Measurements from ENCODE around the gene SMTNL2. TPM values are rescaled to one million over a fixed set of nuclear protein-coding genes. Genes with fewer than 3 reads are reported as not detected.
"Not testable (repeated sequence)": the region's sequence is repeated elsewhere in the genome, so short reads cannot be mapped to it uniquely, and the experiment has no call there.

The SMTNL2 gene
- total RNA-seq, 1 donor from 2014 or later: 0.32 TPM

DNA sequence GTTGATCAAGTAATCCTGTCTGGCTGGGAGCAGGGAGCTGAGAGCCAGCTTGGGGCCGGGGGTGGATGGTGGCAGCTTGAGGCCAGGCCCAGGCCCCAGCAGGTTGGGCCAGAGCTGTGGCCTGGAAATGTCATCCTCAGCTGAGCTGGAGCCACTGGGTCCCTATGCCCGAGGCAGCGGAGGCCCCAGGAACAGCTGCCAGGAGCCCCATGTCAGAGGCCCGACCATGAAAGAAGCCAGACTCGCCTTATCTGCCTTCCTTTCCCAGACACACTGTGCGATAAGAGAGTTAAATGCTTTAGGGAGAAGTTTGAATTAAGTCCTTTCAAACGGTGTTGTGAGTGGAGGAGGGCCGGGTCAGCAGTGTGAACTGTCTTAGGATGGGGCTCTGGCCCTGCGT is 3.5 kb downstream of the SMTNL2 start:
- TF ChIP-seq, protein P1, sequence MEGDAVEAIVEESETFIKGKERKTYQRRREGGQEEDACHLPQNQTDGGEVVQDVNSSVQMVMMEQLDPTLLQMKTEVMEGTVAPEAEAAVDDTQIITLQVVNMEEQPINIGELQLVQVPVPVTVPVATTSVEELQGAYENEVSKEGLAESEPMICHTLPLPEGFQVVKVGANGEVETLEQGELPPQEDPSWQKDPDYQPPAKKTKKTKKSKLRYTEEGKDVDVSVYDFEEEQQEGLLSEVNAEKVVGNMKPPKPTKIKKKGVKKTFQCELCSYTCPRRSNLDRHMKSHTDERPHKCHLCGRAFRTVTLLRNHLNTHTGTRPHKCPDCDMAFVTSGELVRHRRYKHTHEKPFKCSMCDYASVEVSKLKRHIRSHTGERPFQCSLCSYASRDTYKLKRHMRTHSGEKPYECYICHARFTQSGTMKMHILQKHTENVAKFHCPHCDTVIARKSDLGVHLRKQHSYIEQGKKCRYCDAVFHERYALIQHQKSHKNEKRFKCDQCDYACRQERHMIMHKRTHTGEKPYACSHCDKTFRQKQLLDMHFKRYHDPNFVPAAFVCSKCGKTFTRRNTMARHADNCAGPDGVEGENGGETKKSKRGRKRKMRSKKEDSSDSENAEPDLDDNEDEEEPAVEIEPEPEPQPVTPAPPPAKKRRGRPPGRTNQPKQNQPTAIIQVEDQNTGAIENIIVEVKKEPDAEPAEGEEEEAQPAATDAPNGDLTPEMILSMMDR (IDR thresholded peaks at IDR 0.05): no peak
- H3K36me3 Mint-ChIP-seq (ENCODE audit: low read depth): no peaks in the 10 kb centered on the region
- H3K9me3 Mint-ChIP-seq (ENCODE audit: low read depth): no peaks in the 10 kb centered on the region
- H3K4me1 Mint-ChIP-seq (ENCODE audit: low read depth): peaks cover 4% of the 10 kb centered on the region
- no peak for DNase-seq (ENCODE audit: low spot score)
- peaks cover 38% of the 10 kb centered on the region for H3K27me3 Mint-ChIP-seq (ENCODE audit: low read depth)
- no peak overlapping the region for H3K4me3 Mint-ChIP-seq (ENCODE audit: unreplicated experiment)
- no peak overlapping the region for H3K27ac Mint-ChIP-seq (ENCODE audit: unreplicated experiment)

- H3K36me3 Mint-ChIP-seq (ENCODE audit: low read depth): no peaks in the 10 kb centered on the region
- H3K9me3 Mint-ChIP-seq (ENCODE audit: low read depth): no peaks in the 10 kb centered on the region
- H3K4me1 Mint-ChIP-seq (ENCODE audit: low read depth): peaks cover 4% of the 10 kb centered on the region
- H3K27ac Mint-ChIP-seq (ENCODE audit: unreplicated experiment): no peak overlapping the region
- H3K27me3 Mint-ChIP-seq (ENCODE audit: low read depth): peaks cover 32% of the 10 kb centered on the region
- no peak overlapping the region for H3K4me3 Mint-ChIP-seq (ENCODE audit: unreplicated experiment)
- no peak for DNase-seq (ENCODE audit: low spot score)
- TF ChIP-seq, protein P1 (IDR thresholded peaks at IDR 0.05): no peak
These were observed 4.1 kb downstream of the SMTNL2 start for GRCh38 chr17:4588391-4588790.

DNA sequence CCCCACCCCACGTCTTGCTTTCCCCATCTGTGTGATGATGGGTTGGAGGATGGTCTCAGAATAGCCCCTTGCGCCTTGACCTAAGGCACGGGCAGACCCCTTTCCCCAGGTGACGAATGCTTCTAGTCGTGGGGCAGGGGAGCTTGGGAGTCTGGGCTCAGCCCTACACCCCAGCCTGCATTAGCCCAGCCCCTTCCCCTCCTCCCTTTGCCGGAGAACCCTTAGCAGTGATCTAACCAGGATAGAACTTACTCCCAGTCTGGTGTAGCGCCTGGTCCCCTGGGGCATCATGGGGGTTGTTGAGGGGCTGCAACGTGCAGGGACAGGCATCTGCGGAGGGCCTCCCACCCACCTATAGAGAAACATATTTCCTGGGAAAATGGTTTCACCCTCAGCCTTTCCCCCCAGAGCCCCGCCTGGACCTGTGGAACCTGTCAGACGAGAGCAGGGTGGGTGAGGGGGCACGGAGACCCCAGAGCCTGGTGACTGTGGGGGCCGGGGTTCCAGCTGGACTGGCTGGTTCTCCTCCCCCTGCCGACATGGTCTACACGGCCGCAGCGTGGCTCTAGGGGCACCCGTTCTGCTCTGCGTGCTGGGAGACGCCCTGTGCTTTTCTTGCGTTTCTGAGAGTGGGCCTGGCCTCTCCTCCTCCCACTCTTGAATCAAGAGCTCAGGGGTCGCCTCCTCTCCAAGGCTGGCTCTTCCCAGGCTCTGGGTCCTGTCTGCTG is 4.7 kb downstream of the SMTNL2 start:
- TF ChIP-seq, protein P1 (IDR thresholded peaks at IDR 0.05): no peak
- H3K27ac Mint-ChIP-seq (ENCODE audit: unreplicated experiment): no peak overlapping the region
- H3K4me1 Mint-ChIP-seq (ENCODE audit: low read depth): peaks cover 3% of the 10 kb centered on the region
- H3K36me3 Mint-ChIP-seq (ENCODE audit: low read depth): no peaks in the 10 kb centered on the region
- no peaks in the 10 kb centered on the region for H3K9me3 Mint-ChIP-seq (ENCODE audit: low read depth)
- peaks cover 26% of the 10 kb centered on the region for H3K27me3 Mint-ChIP-seq (ENCODE audit: low read depth)
- DNase-seq (ENCODE audit: low spot score): no peak
- no peak overlapping the region for H3K4me3 Mint-ChIP-seq (ENCODE audit: unreplicated experiment)

- H3K4me1 Mint-ChIP-seq (ENCODE audit: low read depth); DNase-seq (ENCODE audit: low spot score); H3K4me3 Mint-ChIP-seq (ENCODE audit: unreplicated experiment); H3K27ac Mint-ChIP-seq (ENCODE audit: unreplicated experiment); H3K9me3 Mint-ChIP-seq (ENCODE audit: low read depth); H3K36me3 Mint-ChIP-seq (ENCODE audit: low read depth): not testable (repeated sequence)
- H3K27me3 Mint-ChIP-seq (ENCODE audit: low read depth): peaks cover 25% of the 10 kb centered on the region
These were observed 5.7 kb downstream of the SMTNL2 start for GRCh38 chr17:4590042-4590441.

DNA sequence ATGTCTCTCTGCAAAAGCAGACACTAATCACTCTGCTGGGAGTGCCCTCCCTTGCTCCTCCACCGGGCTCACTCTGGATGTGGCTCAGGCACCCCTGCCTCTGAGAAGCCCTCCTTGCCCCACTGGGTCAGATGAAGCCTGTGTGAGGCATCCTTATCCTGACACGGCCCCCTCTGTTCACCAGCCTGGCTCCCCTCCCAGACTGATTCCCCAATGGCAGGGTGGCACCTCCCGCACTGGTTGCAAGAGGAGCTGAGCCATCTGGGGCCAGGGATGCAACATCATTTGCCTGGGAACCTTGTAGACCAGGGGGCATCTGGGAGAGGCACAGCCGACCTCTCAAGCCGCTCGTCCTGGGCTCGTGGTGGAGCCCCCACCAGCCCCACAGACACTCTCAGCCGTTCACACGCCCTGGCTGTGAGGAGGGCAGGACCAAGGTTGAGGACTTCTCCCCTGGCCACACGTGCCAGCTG is 6.7 kb downstream of the SMTNL2 start:
- H3K9me3 Mint-ChIP-seq (ENCODE audit: low read depth): no peaks in the 10 kb centered on the region
- H3K4me3 Mint-ChIP-seq (ENCODE audit: unreplicated experiment): no peak overlapping the region
- TF ChIP-seq, protein P1 (IDR thresholded peaks at IDR 0.05): no peak
- H3K27ac Mint-ChIP-seq (ENCODE audit: unreplicated experiment): no peak overlapping the region
- peaks cover 3% of the 10 kb centered on the region for H3K4me1 Mint-ChIP-seq (ENCODE audit: low read depth)
- DNase-seq (ENCODE audit: low spot score): no peak
- H3K27me3 Mint-ChIP-seq (ENCODE audit: low read depth): peaks cover 18% of the 10 kb centered on the region
- no peaks in the 10 kb centered on the region for H3K36me3 Mint-ChIP-seq (ENCODE audit: low read depth)

DNA sequence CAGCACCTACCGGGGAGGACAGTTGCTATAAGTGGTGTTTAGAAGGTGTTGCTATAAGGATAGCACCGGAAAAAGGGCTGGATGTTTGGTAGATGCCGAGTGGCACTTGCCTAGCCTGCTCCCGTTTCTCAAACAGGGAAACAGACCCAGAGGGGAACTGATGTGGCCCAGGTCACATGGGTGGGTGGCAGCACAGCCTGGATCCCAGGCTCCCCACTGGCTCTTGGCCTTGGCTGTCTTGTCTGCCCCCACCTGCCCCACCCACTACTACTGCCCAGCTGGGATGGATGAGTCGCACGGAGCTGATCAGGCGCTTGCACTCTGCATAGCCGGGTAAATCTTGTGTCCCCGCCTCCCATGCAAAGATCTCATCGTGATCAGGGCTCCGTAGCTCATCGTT is 7.2 kb downstream of the SMTNL2 start:
- peaks cover 3% of the 10 kb centered on the region for H3K4me1 Mint-ChIP-seq (ENCODE audit: low read depth)
- no peaks in the 10 kb centered on the region for H3K9me3 Mint-ChIP-seq (ENCODE audit: low read depth)
- peaks cover 13% of the 10 kb centered on the region for H3K27me3 Mint-ChIP-seq (ENCODE audit: low read depth)
- TF ChIP-seq, protein P1 (IDR thresholded peaks at IDR 0.05): no peak
- H3K4me3 Mint-ChIP-seq (ENCODE audit: unreplicated experiment): no peak overlapping the region
- H3K36me3 Mint-ChIP-seq (ENCODE audit: low read depth): no peaks in the 10 kb centered on the region
- DNase-seq (ENCODE audit: low spot score): no peak
- no peak overlapping the region for H3K27ac Mint-ChIP-seq (ENCODE audit: unreplicated experiment)

Measured in chondrocyte (in vitro differentiated cells).